ENCODE data around the gene HCRTR1.

Gene HCRTR1

GRCh38 chr1:31626223-31627207 is 9.0 kb downstream of the HCRTR1 start:
- TF ChIP-seq CTCF (conservative IDR thresholded peaks at IDR 0.05; ENCODE audit: low read length): no peak
- no peak for TF ChIP-seq EZH2phosphoT487 (IDR thresholded peaks at IDR 0.05; ENCODE audit: borderline replicate concordance)
- no peak overlapping the region for H2AFZ ChIP-seq (ENCODE audit: low read length)
- no peak overlapping the region for H3K4me2 ChIP-seq (ENCODE audit: low read depth, low read length, poor library complexity, severe bottlenecking)
- H3K9ac ChIP-seq (ENCODE audit: low read depth, low read length, poor library complexity, severe bottlenecking): no peak overlapping the region
- no peaks in the 10 kb centered on the region for H3K79me2 ChIP-seq (ENCODE audit: insufficient read depth, low read length)
- no peaks in the 10 kb centered on the region for H3K27me3 ChIP-seq (ENCODE audit: insufficient read depth, low read length, poor library complexity, severe bottlenecking)
- peaks cover 50% of the 10 kb centered on the region; the same call in 1 of the 2 replicates for H3K36me3 ChIP-seq (ENCODE audit: insufficient read depth, low read length)
- no peaks in the 10 kb centered on the region for H3K4me1 ChIP-seq (ENCODE audit: insufficient read depth, low read length, poor library complexity, severe bottlenecking)
- H3K9me3 ChIP-seq (ENCODE audit: insufficient read depth, low read depth, low read length): no peaks in the 10 kb centered on the region
- no peaks in the 10 kb centered on the region for H3F3A ChIP-seq (ENCODE audit: low read depth)
- H3K9me2 ChIP-seq (replicated peaks; ENCODE audit: low read depth, low read length): no peaks in the 10 kb centered on the region
- H3K4me3 ChIP-seq (ENCODE audit: low read length, poor library complexity, severe bottlenecking): no peak overlapping the region
- no peaks in the 10 kb centered on the region for H4K20me1 ChIP-seq (ENCODE audit: insufficient read depth, low read length, poor library complexity, severe bottlenecking)

GRCh38 chr1:31627301-31627929 is 9.9 kb downstream of the HCRTR1 start:
- peaks cover 59% of the 10 kb centered on the region; the same call in 1 of the 2 replicates for H3K36me3 ChIP-seq (ENCODE audit: insufficient read depth, low read length)
- no peaks in the 10 kb centered on the region for H3K9me2 ChIP-seq (replicated peaks; ENCODE audit: low read depth, low read length)
- H3F3A ChIP-seq (ENCODE audit: low read depth): no peaks in the 10 kb centered on the region
- H2AFZ ChIP-seq (ENCODE audit: low read length): no peak overlapping the region
- no peaks in the 10 kb centered on the region for H3K79me2 ChIP-seq (ENCODE audit: insufficient read depth, low read length)
- H3K9me3 ChIP-seq (ENCODE audit: insufficient read depth, low read depth, low read length): no peaks in the 10 kb centered on the region
- no peak overlapping the region for H3K9ac ChIP-seq (ENCODE audit: low read depth, low read length, poor library complexity, severe bottlenecking)
- no peaks in the 10 kb centered on the region for H4K20me1 ChIP-seq (ENCODE audit: insufficient read depth, low read length, poor library complexity, severe bottlenecking)
- H3K27me3 ChIP-seq (ENCODE audit: insufficient read depth, low read length, poor library complexity, severe bottlenecking): no peaks in the 10 kb centered on the region
- H3K4me3 ChIP-seq (ENCODE audit: low read length, poor library complexity, severe bottlenecking): no peak overlapping the region
- no peak overlapping the region for H3K4me2 ChIP-seq (ENCODE audit: low read depth, low read length, poor library complexity, severe bottlenecking)
- no peaks in the 10 kb centered on the region for H3K4me1 ChIP-seq (ENCODE audit: insufficient read depth, low read length, poor library complexity, severe bottlenecking)
- no peak for TF ChIP-seq EZH2phosphoT487 (IDR thresholded peaks at IDR 0.05; ENCODE audit: borderline replicate concordance)
- no peak for TF ChIP-seq CTCF (conservative IDR thresholded peaks at IDR 0.05; ENCODE audit: low read length)

- Histone ChIP-seq H2AFZ (ENCODE audit: low read length) (no peak overlapping the region), H3K4me2 (ENCODE audit: low read depth, low read length, poor library complexity, severe bottlenecking) (no peak overlapping the region), H3K4me1 (ENCODE audit: insufficient read depth, low read length, poor library complexity, severe bottlenecking) (no peaks in the 10 kb centered on the region), H4K20me1 (ENCODE audit: insufficient read depth, low read length, poor library complexity, severe bottlenecking) (no peaks in the 10 kb centered on the region), H3K79me2 (ENCODE audit: insufficient read depth, low read length) (no peaks in the 10 kb centered on the region), H3F3A (ENCODE audit: low read depth) (no peaks in the 10 kb centered on the region), H3K4me3 (ENCODE audit: low read length, poor library complexity, severe bottlenecking) (no peak overlapping the region), H3K9me2 (replicated peaks; ENCODE audit: low read depth, low read length) (no peaks in the 10 kb centered on the region), H3K9me3 (ENCODE audit: insufficient read depth, low read depth, low read length) (no peaks in the 10 kb centered on the region), H3K27me3 (ENCODE audit: insufficient read depth, low read length, poor library complexity, severe bottlenecking) (no peaks in the 10 kb centered on the region), H3K9ac (ENCODE audit: low read depth, low read length, poor library complexity, severe bottlenecking) (no peak overlapping the region), H3K36me3 (ENCODE audit: insufficient read depth, low read length) (peaks cover 65% of the 10 kb centered on the region; the same call in 1 of the 2 replicates)
- no peak for TF ChIP-seq CTCF (conservative IDR thresholded peaks at IDR 0.05; ENCODE audit: low read length)
- no peak for TF ChIP-seq EZH2phosphoT487 (IDR thresholded peaks at IDR 0.05; ENCODE audit: borderline replicate concordance)
These were observed 10.6 kb downstream of the HCRTR1 start for GRCh38 chr1:31627930-31628559.
